ENCODE results near the gene LRRC58. TPM values are rescaled to one million over a fixed set of nuclear protein-coding genes. Genes with fewer than 3 reads are reported as not detected.

Gene LRRC58
- total and polyA plus RNA-seq, 7 donors = 3.4 to 13.2 (median 6.8) TPM

Other genes starting within 250 kb of the LRRC58 start
- gene GPR156, start 64.1 kb downstream of the LRRC58 start, total RNA-seq = under 1 TPM in 2 of 4 donors, not detected in 2; 0.36 to 0.43 TPM
- under 1 TPM in 2 of 3 donors, not detected in 1; 0.01 to 0.05 TPM for gene GPR156, start 64.1 kb downstream of the LRRC58 start, polyA plus RNA-seq
- 10 to 100 TPM; 43.9 to 62.6 (median 49.5) TPM for gene FSTL1, start 101.6 kb upstream of the LRRC58 start, total RNA-seq
- gene FSTL1, start 101.6 kb upstream of the LRRC58 start, polyA plus RNA-seq = 10 to 100 TPM; 11.9 to 24.2 (median 15.4) TPM
- 100 to 1,000 TPM; 301 to 379 (median 314) TPM for gene NDUFB4, start 247.0 kb upstream of the LRRC58 start, total RNA-seq
- 100 to 1,000 TPM; 297 to 542 (median 382) TPM for gene NDUFB4, start 247.0 kb upstream of the LRRC58 start, polyA plus RNA-seq